Uterus (tissue), 4 donors: ENCODE results near the gene NFATC4. TPM values are rescaled to one million over a fixed set of nuclear protein-coding genes. Genes with fewer than 3 reads are reported as not detected.

Source experiments
- DNase-seq, 2 donors: peaks; one replicate each; pipeline ENCODE4 v3.0.0-alpha.2; 2019 to 2020
- H3K27ac ChIP-seq, 2 donors: fragments of 200-600 bp; sonication (generic); 1 replicate in 1 of 2; 2 replicates in 1 of 2; pipeline ENCODE4 v1.5.1; 2016 to 2018
- H3K27me3 ChIP-seq, 2 donors: fragments of 200-600 bp; sonication (generic); one replicate each; pipeline ENCODE4 v1.5.1; 2018 to 2019; ENCODE audit warnings: control low read depth in 1 of 2
- H3K36me3 ChIP-seq, 2 donors: fragments of 200-600 bp; sonication (generic); one replicate each; pipeline ENCODE4 v1.5.1; 2019; ENCODE audit warnings: control low read depth in 1 of 2
- H3K4me1 ChIP-seq, 2 donors: fragments of 200-600 bp; sonication (generic); one replicate each; pipeline ENCODE4 v1.5.1; 2018 to 2019; ENCODE audit warnings: control low read depth in 1 of 2
- H3K4me3 ChIP-seq, 2 donors: fragments of 200-600 bp; sonication (generic); 1 replicate in 1 of 2; 2 replicates in 1 of 2; pipeline ENCODE4 v1.5.1; 2018 to 2019; ENCODE audit warnings: mild to moderate bottlenecking in 1 of 2
- H3K9me3 ChIP-seq, 2 donors: fragments of 200-600 bp; sonication (generic); one replicate each; pipeline ENCODE4 v1.5.1; 2019; ENCODE audit warnings: control low read depth in 1 of 2
- CTCF ChIP-seq, 4 experiments: fragments of 200-600 bp in 2 of 4; fragments of 450-650 bp in 2 of 4; sonication (generic) in 2 of 4; IDR thresholded peaks; one replicate each; pipeline ENCODE4 v1.5.1; 2016 to 2019; ENCODE audit warnings: antibody characterized with exemption in 4 of 4, mild to moderate bottlenecking in 2 of 4, moderate library complexity in 1 of 4
- POLR2A ChIP-seq, 2 donors: fragments of 450-650 bp; IDR thresholded peaks; one replicate each; pipeline ENCODE4 v1.6.1; 2016; ENCODE audit warnings: antibody characterized with exemption in 2 of 2, mild to moderate bottlenecking in 1 of 2, moderate library complexity in 1 of 2
- intact Hi-C: fragments of 100-400 bp; cut with DNase I; formaldehyde crosslinking; loops from one replicate; pipeline ENCODE4 v1.15.1; 2023; ENCODE audit warnings: low total_unique reads
- total RNA-seq, 4 donors: library from RNA; depleted of rRNA in 3 of 4; stranded (reverse); fragments of >200 nt in 3 of 4; gene quantifications; one replicate each; pipeline versions ENCODE4 v1.1.0 to v1.2.4, GENCODE V29; 2014 to 2023
- donor health status: DM: yes; HTN: yes; CAD: no.

NFATC4 gene
- 100 to 1,000 TPM in 1 of 4 donors, 10 to 100 TPM in 3; 25.6 to 187 (median 86.4) TPM for total RNA-seq

GRCh38 chr14:24367514-24368211 lies at the start of gene NFATC4:
Gene NFATC4, plus strand, starts transcription at chr14:24368184. Its CDS starts 157 bp downstream, at chr14:24368341.
- no peaks in the 10 kb centered on the region for H3K4me1 ChIP-seq

GRCh38 chr14:24321212-24321975 lies 46.6 kb upstream of the NFATC4 start:
- Histone ChIP-seq H3K9me3 (no peaks in the 10 kb centered on the region), H3K36me3 (no peaks in the 10 kb centered on the region), H3K4me3 (no peak overlapping the region), H3K27ac (no peak overlapping the region), H3K4me1 (peaks cover 0 to 4% of the 10 kb centered on the region in 2 donors), H3K27me3 (no peaks in the 10 kb centered on the region)
- DNase-seq, result no peak
- TF ChIP-seq POLR2A (IDR thresholded peaks at IDR 0.05) (no peak), CTCF (IDR thresholded peaks at IDR 0.05) (no peak)
- intact Hi-C loops, result no loop called here

More at GRCh38 chr14:24367514-24368211, at the start of gene NFATC4:
- Histone ChIP-seq H3K4me3 (peak within 1 kb of the TSS; percentile 69 to 81), H3K27me3 (no peaks in the 10 kb centered on the region), H3K9me3 (no peaks in the 10 kb centered on the region), H3K36me3 (no peaks in the 10 kb centered on the region), H3K27ac (peak within 1 kb of the TSS; percentile 94 to 99)
- no peak for TF ChIP-seq CTCF (IDR thresholded peaks at IDR 0.05)
- no peak for TF ChIP-seq POLR2A (IDR thresholded peaks at IDR 0.05)
- DNase-seq, result peak; percentile 83 to 95
- intact Hi-C loops, result loop anchor here (5.0 kb wide), 1 partner anchor 65 kb away; no protein-coding TSS in a partner anchor

- Histone ChIP-seq H3K36me3 (no peaks in the 10 kb centered on the region), H3K4me3 (no peak overlapping the region), H3K27me3 (no peaks in the 10 kb centered on the region), H3K27ac (no peak overlapping the region), H3K4me1 (no peaks in the 10 kb centered on the region), H3K9me3 (no peaks in the 10 kb centered on the region)
- TF ChIP-seq CTCF (IDR thresholded peaks at IDR 0.05) (no peak), POLR2A (IDR thresholded peaks at IDR 0.05) (no peak)
- intact Hi-C loops, result no loop called here
- no peak for DNase-seq
Observed at GRCh38 chr14:24322672-24323071, 45.3 kb upstream of the NFATC4 start.

GRCh38 chr14:24323341-24323740 lies 44.6 kb upstream of the NFATC4 start:
- intact Hi-C loops, result no loop called here
- Histone ChIP-seq H3K36me3 (no peaks in the 10 kb centered on the region), H3K27ac (no peak overlapping the region), H3K4me3 (no peak overlapping the region), H3K9me3 (no peaks in the 10 kb centered on the region), H3K4me1 (no peaks in the 10 kb centered on the region), H3K27me3 (no peaks in the 10 kb centered on the region)
- DNase-seq, result no peak
- TF ChIP-seq CTCF (IDR thresholded peaks at IDR 0.05) (no peak), POLR2A (IDR thresholded peaks at IDR 0.05) (no peak)

- H3K4me3 ChIP-seq, result no peak overlapping the region
- no peak for DNase-seq
- H3K9me3 ChIP-seq, result no peaks in the 10 kb centered on the region
- H3K27me3 ChIP-seq, result no peaks in the 10 kb centered on the region
- no peak overlapping the region for H3K27ac ChIP-seq
- intact Hi-C loops, result no loop called here
- H3K4me1 ChIP-seq, result no peaks in the 10 kb centered on the region
- no peak for TF ChIP-seq POLR2A (IDR thresholded peaks at IDR 0.05)
- no peak for TF ChIP-seq CTCF (IDR thresholded peaks at IDR 0.05)
- no peaks in the 10 kb centered on the region for H3K36me3 ChIP-seq
Observed at GRCh38 chr14:24324024-24324423, 44.0 kb upstream of the NFATC4 start.
